ENCODE measurements around the gene ZNF524.
A peak's percentile ranks its signal among the peaks of the same experiment; 100 is the strongest.
"Not testable (repeated sequence)": the region's sequence is repeated elsewhere in the genome, so short reads cannot be mapped to it uniquely, and the experiment has no call there.

The ZNF524 gene

DNA sequence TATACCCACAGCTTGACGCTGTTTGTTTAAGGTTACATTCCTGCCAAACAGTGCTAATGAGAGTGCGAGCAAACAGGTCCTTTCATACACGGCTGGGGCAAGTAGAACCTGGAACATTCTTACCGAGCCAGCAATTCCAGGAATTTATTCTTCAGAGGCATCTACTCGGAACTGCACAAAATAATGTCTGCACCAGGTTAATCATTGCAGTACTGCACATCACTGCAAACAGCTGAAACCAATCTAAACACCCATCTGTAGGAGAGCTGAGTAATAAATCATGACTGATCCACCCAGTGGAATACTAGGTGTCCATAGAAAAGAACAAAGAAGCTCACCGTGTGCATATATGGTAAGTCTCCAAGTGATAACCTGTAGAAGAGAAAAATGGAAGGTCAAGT, 18.3 kb upstream of the ZNF524 start:
- DNase-seq: no peak

DNA sequence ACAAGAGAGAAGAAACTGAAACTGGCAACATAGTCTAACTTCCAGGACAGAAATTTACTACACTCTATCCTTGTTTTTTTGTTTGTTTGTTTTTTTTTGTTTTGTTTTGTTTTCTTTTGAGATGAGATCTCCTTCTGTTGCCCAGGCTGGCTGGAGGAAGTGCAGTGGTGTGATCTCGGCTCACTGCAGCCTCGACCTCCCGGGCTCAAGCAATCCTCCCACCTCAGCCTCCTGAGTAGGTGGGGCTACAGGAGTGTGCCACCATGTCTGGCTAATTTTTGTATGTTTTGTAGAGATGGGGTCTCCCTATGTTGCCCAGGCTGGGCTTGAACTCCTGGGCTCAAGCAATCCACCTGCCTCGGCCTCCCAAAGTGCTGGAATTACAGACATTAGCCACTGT, 17.8 kb upstream of the ZNF524 start:
- not testable (repeated sequence) for DNase-seq

DNA sequence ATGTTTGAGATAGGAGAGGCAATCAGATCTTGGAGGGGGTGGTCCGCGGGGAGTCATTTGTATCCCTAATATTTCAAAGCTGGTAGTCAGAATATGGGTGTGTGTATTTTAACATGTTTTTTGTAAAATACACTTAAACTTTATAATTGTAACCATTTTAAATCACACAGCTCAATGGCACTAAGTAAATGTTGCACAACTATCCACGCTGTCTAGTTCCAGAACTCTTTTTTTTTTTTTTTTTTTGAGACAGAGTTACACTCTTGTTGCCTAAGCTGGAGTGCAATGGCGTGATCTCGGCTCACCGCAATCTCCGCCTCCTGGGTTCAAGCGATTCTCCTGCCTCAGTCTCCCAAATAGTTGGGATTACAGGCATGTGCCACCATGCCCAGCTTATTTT, 16.2 kb upstream of the ZNF524 start:
- not testable (repeated sequence) for DNase-seq

DNA sequence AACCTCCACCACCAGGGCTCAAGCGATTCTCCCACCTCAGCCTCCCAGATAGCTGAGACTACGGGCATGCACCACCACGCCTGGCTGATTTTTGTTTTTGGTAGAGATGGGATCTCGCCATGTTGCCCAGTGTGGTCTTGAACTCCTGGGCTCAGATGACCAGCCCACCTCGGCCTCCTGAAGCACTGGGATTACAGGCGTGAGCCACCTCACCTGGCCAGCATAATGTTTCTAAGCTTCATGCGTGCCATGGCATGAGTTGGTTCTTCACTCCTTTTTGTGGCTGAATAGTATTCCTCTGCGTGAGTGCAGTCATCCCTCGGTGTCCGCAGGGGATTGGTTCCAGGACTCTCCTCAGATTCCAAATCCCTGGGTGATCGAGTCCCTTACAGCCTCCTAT, 15.2 kb upstream of the ZNF524 start:
- no peak for DNase-seq

DNA sequence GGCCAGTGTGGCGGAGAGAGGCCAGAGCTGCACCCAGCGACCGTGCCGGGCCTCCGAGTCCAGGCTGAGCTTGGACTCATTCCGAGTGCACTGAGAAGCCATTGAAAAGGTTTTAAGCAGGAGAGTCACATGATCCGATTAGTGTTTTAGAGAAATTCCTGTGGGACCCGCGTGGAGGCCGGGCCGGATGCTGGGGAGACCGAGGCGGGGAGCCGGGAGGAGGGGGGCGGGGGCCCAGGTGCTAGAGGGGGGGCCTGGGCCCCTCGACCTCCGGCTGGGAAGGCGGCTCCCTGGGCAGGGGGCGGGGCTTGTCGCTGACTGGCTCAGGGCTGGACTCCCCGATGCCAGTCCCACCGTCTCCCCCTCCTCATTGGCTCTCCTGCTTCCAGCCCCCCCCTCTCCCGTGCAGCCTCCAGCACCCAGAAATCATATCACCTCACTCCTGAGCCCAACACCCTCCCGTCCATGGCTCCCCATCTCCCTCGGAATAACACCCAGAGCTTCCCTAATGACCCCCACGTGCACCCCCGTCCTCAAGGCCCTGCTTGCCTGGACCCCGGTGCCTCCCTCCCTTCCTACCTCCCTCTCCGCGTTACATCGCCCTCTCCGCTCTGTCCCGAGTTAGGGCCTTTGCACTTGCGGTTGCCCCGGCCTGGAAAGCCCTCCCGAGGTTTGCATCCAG, 14.3 kb upstream of the ZNF524 start:
- peak; percentile 69 for DNase-seq

DNA sequence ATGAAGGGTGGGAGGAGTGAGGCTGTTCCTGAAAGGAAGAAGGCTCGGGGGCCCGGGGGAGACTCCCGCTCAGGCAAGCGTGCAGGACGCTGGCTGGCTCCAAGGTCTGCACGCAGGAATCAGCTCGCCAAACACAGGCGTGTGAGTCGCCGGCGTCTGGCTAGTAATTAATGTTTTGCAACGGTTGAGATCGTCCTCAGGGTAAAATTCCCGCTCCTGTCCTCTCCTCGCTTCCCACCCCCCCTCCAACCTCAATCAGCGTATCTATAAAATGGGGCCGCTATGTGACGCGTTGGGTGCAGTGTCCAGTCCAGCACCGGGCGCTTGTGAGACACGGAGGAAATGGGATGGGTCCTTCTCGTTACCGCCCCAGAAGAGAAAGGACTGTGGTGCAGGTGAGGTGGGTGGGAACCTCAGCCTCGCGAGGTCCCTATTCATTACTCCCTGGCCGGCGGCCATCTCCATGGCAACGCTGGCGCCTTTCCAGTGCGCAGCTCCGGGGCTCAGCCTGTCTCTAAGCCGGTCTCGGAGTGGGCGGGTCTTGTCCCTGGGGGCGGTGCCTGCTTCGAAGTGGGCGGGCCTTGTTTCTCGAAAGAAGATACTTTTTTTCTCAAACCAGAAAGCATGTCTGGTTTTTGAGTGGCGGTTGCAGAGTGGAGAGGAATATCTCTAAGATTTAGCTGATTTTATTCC, 13.0 kb upstream of the ZNF524 start:
- DNase-seq: peak; percentile 93

DNA sequence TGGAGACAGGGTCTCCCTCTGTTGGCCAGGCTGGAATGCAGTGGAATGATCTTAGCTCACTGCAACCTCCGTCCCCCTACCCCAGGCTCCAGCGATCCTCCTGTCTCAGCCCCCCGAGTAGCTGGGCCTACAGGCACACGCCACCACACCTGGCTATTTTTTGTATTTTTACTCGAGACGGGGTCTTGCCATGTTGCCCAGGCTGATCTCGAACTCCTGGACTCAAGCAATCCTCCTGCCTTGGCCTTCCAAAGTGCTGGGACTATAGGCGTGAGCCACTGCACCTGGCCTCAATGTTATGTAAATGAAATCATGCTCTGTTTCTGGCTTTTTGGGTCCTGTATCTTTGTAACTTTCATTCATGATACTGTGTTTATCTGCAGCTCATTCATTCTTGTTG, 11.3 kb upstream of the ZNF524 start:
- DNase-seq: no peak

DNA sequence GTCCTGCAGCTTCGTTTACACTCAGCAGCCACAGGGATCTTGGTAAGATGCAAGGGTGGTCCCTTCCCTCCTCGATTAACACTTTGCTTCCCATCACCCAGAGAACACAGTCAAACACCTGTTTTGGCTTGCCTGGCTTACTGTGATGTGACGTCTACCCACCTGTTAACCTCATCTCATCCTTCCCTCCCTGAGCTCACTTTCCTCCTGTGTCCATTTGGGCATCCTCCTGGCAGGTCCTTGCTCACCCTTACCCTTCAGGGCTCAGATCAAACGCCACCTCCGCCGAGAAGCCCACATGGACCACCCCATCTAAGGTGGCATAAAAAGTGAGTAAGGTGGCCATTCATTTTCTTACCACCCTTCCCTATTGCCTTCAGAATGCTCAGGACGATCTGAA, 10.0 kb upstream of the ZNF524 start:
- DNase-seq: no peak

DNA sequence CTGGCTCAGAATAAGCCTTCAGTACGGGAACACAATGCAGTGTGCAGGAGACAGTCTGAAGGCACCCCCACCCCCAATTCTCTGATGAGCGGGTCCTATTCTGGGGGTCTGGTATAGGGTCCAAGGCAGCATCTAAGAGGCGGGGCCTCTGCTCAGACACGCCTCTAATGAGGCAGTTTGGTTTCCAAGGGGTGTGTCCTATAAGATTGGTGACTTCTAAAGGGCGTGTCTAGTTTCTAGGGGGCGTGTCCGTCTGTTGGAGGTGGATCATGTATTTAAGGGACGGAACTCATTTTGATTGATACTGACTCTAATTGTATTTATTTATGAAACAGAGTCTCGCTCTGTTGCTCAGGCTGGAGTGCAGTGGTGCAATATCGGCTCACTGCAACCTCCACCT, 9.5 kb upstream of the ZNF524 start:
- no peak for DNase-seq

DNA sequence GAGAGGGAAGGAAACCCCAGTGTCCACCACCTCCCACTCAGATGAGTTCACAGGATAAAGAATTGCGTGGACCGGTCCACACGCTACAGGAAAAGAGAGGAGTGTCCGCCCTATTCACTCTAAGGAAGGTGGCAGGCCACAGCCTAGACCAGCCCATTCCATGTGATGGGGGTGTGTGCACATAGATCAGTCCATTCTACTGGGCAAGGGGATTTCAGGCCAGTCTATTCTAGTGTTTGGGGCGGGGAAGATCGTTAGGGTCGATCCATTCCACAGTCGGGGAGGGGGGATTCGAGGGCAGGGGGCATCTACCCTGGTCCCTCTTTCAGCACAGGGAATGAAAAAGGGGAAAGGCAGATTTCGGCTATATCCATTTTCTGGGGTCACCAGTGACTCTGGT, 8.5 kb upstream of the ZNF524 start:
- no peak for DNase-seq

DNA sequence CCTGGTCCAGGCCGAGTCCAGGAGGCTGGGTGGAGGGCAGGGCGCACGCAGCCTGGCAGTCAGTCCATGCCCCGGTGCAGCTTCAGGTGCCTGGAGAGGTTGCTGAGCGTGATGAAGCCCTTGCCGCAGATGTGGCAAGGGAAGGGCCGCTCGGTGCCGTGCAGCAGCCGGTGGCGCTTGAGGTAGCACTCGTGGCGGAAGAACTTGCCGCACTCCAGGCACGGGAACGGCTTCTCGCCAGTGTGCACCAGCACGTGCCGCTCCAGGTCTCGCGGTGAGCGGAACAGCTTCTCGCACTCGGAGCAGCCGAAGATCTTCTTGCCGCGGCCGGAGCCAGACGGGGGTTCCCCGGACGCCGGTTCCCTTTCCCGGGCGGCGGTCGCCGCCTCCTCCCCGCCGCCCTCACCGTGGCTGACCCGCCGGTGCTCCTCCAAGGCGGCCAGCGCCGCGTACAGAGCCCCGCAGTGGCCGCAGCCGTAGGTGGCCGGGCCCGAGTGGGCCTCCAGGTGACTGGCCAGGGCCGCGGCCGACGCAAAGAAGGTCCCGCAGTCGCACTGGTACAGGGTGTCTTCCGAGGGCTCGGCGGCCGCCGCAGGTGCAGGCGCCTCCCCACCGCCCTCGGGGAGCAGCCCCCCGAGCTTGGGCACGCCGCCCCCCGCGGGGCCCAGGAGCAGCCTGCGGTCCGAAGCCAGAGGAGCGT, 7.5 kb upstream of the ZNF524 start:
- no peak for DNase-seq

DNA sequence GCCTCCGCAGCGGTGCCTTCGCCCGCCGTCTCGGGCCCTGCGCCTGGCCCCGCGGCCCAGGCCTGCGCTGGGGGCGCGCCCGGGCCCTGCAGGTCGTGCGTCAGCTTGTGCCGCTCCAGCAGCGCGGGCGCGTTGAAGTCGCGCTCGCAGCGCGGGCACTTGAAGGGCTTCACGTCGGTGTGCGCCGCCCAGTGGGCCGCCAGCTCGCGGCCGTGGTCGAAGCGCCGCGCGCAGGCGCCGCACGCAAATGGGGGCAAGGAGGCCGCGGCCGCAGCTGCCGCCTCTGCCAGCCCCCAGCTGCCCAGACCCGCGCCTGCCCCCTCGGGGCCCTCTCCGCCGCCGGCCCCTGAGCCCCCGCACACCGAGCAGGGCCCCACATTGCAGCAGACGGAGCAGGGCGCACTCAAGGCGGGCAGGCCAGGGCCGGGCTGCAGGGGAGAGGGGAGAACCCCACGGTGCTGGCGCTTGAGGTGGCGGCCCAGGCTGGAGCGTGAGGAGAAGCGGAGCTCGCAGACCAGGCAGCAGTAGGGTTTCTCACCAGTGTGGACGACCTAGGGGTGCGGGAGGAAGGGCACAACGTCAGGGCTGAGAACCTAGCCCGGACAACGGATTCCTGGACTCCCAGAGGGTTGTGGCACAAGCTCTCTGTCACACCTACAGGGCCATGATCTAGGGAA, 6.9 kb upstream of the ZNF524 start:
- DNase-seq: no peak

DNA sequence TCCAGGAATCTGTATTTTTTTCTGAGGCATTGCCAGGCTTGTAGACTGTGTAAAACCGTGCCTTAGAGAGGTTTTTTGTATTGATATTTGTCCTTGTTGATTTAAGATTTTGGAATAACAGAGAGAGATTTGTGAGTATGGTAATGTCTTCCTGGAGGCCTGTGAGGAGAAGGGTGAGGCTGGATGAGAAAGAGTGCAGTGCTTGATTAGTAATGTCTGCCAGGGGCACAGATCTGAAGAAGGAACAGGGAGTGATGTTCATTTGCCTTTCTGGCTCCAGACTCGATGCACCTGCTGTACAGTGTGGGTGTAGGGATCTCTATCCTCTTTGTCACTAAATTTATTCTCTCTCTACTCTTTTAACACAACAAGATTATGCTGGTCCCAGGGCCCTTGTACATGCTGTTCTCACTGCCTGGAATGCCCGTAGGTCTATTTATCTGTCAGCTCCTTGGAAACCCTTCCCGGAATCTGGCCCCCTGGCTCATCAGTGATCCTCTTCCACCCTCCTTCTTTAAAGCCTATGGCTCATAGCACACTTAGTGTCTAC, 5.0 kb upstream of the ZNF524 start:
- DNase-seq: no peak

DNA sequence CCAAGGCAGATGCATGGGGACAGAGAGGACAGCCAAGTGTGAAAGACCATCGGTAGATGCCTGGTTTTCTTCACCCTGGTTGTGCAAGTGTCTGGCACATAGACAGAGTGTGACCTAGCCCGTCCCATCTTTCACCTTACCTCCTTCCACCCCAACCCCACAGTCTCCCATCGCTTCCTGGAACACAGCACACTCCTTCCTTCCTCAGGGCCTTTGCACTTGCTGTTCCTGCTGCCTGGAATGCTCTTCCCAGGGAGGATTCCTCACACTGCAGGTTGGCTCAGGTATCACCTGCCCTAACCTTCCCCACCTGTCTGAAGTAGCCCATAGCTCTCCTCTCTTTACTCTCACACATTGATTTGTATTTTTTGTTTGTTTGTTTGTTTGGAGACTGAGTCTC, 3.8 kb upstream of the ZNF524 start:
- DNase-seq: no peak

DNA sequence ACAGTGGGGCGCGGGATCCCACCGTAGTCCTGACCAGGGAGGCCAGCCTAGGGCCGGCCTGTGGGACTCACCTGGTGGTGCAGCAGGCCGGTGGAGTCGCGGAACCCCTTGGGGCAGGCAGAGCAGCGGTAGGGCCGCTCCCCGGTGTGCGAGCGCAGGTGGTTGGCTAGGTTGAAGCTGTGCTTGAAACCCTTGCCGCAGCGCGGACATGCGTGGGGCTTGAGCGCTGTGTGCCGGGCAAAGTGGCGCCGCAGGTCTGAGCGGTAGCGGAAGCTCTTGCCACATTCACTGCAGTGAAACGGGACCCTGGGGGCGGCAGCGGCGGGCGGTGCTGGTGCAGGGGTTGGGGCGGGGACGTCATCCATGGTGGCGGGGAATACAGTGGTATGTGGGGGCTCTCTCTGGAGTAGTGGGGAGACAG, 2.6 kb upstream of the ZNF524 start:
- no peak for DNase-seq

DNA sequence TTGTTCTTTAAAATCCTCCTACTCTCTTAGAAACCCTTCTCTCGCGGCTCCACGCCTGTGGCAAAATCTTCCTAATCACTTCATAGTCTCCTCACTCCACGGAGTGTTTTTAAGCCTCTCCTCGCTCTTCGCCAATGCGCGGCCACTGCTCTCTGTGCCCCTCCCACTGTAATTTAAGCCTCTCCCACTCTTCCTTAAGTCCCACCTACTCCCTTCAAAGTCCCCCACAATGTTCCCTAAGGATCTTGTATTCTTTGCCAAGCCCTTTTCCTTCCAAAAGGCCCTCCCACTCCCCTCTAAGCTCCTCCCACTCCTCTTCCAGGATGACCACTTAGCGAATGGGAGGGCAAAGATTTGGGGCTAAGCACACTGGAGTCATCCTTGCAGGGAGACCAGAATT, 2.1 kb upstream of the ZNF524 start:
- DNase-seq: no peak

DNA sequence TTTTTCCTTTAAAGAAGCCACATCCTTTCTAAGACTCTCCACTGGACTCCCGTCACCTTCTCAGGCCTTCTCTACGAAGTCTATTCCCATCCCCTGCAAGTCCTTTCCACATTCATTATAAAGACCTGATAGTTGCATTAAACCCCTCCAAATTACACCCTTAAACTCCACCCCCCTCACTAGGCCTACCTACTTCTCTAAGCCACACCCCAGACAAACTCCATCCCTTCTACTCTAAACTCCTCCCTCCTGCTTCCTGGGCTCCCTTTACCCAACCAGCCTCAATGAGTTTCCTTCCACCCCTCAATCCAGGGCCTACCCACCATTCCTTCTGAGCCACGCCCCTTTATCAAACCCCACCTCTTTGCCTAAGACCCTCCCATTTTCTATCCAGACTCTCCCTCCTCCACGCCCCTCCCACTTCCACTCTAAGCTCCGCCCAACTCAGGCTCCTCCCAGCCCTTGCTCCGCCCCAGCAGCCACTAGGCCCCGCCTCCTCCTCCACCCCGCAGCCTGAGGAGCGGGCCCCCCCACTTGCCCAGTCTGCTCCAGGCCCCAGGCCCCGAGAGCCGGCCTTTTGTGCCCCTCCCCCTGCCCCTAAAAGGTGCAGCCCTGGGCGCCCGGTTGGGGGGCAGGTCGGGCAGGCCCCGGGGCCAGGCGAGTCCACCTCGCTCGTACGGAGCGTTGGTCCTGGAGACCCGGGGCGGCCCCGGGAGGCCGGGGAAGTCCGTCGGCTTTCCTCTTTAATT, 1.2 kb upstream of the ZNF524 start:
- peak; percentile 89 for DNase-seq

DNA sequence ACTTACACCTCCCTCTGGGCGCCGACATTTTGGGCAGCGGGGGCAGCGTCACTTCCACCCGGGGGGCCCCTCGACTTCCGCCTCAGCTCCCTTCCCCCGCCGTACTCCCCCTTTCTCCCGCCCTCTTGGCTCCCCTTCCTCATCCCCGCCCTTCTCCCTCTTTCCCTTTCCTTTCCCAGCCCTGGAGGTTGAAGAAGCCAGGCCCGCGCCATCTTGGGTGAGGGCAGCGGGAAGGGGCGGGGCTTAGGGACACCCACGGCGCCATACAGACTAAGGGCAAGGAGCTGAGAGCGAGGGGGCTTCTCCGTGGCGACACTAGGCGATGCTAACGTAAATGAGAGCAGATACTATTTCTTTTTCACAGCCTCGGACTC, 633 bp upstream of the ZNF524 start, which contains the start of gene FIZ1:
Gene FIZ1, minus strand, starts transcription at position 50 of the 374 bp plus-strand sequence. CDS start 1,652 bp downstream, outside the sequence.
- peak; percentile 95 for DNase-seq

DNA sequence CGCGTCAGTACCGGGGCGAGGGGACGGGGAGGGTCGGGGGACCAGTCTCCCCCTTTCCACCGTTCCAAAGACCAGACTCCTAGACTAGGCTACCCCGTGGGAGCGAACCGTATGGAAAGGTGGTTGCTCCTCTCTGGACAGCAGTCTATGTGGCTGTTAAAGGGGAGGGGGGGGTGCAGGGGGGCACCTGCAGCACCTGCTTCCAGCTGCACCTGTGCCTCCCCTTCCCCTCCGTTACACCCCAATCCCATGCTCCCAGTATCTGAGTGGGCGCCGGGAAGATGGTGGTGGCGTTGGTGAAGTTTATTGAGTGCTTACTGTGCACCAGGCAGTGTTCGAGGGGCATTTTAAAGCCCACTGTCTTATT, 557 bp downstream of the ZNF524 start:
- no peak for DNase-seq

DNA sequence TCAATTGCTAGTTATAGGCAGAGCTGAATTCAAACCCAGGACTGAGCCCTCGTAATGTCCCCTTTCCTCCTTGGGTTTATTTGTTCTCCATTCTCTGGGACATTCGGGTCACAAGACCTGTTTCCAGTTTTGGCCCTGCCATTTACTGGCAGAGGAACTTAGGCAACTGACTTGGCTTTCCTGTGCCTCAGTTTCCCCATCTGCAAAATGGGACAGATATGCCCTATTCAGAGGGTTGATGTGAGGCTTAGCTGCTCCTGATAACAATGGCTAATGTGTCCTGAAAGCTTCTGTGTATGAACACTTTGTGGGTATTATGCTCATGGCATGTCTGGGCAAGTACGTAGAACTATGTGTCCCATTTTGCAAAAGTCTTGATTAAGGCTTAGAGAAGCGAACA, 996 bp downstream of the ZNF524 start:
- no peak for DNase-seq

DNA sequence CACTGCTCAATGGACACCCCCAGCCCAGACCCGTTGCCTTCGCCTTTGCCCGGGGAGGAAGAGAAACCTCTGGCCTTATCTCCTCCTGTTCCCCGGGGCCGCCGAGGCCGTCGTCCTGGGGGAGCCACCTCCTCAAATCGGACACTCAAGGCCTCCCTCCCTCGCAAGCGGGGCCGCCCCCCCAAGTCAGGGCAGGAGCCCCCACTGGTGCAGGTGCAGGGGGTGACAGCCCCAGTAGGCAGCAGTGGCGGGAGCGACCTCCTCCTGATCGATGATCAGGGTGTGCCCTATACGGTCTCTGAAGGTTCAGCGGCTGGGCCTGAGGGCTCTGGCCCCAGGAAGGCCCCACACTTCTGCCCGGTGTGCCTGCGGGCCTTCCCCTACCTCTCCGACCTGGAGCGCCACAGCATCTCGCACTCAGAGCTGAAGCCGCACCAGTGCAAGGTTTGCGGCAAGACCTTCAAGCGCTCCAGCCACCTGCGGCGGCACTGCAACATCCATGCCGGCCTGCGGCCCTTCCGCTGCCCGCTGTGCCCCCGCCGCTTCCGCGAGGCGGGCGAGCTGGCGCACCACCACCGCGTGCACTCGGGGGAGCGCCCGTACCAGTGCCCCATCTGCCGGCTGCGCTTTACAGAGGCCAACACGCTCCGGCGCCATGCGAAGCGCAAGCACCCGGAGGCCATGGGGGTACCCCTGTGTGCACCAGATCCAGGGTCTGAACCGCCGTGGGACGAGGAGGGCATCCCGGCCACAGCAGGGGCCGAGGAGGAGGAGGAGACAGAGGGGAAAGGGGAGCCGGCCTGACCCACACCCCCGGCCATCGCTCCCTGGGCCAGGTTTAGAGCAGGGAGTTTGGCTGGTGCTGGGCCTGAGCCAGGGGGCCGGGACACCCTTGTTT, 2.3 kb downstream of the ZNF524 start:
- DNase-seq: no peak

DNA sequence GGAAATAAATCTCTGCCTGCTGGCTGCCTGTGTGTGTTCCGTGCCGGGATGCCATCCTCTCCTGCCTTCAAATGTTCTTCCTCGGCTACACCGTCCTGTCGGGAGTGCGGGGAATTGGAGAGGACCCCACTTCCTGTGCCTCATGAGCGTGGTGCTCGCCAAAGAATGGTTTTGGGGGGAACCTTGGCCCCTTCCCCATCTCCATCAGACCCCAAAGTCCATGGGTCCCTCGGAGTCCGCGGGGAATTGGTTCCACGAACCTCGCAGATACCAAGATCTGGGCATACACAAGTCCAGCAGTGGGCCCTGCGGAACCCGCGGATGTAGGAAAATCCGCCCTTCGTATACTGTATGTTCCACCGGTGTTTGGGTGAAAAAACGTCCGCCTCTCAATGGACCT, 3.0 kb downstream of the ZNF524 start:
- DNase-seq: no peak
